Activated gamma-delta T cell treated with anti-CD3 and anti-CD28 coated beads, Interleukin-2, amount 50 U/mL, for 16 hours (primary cell): ENCODE results near the gene CBFA2T2.
"Not testable (repeated sequence)": the region's sequence is repeated elsewhere in the genome, so short reads cannot be mapped to it uniquely, and the experiment has no call there.

Experiments
- DNase-seq: peaks from one replicate; pipeline ENCODE4 v3.0.0-alpha.2; 2020; ENCODE audit warnings: low read depth

CBFA2T2 gene

GRCh38 chr20:33470866-33471265 is 19.0 kb upstream of the CBFA2T2 start:
- no peak for DNase-seq

- no peak for DNase-seq
Measured at GRCh38 chr20:33472868-33473435, 16.9 kb upstream of the CBFA2T2 start.

- no peak for DNase-seq
Measured at GRCh38 chr20:33474097-33474873, 15.6 kb upstream of the CBFA2T2 start.

- DNase-seq: no peak
Measured at GRCh38 chr20:33474963-33475362, 14.9 kb upstream of the CBFA2T2 start.

GRCh38 chr20:33475381-33476152 is 14.3 kb upstream of the CBFA2T2 start:
- DNase-seq: no peak

GRCh38 chr20:33477386-33478234 is 12.3 kb upstream of the CBFA2T2 start:
- DNase-seq: no peak

GRCh38 chr20:33480048-33480447 is 9.8 kb upstream of the CBFA2T2 start:
- DNase-seq: no peak

GRCh38 chr20:33481431-33481941 is 8.4 kb upstream of the CBFA2T2 start:
- no peak for DNase-seq

- no peak for DNase-seq
Measured at GRCh38 chr20:33482581-33482980, 7.3 kb upstream of the CBFA2T2 start.

- not testable (repeated sequence) for DNase-seq
Measured at GRCh38 chr20:33483186-33483585, 6.7 kb upstream of the CBFA2T2 start.

GRCh38 chr20:33488201-33488600 is 1.7 kb upstream of the CBFA2T2 start:
- no peak for DNase-seq

GRCh38 chr20:33488661-33489494 is 1.0 kb upstream of the CBFA2T2 start:
- DNase-seq: not testable (repeated sequence)

GRCh38 chr20:33489495-33490022 is 337 bp upstream of the CBFA2T2 start:
- peak; percentile 97 for DNase-seq

- DNase-seq: no peak
Measured at GRCh38 chr20:33490934-33491656, 1.2 kb downstream of the CBFA2T2 start.

- DNase-seq: no peak
Measured at GRCh38 chr20:33493076-33493766, 3.3 kb downstream of the CBFA2T2 start.

GRCh38 chr20:33496776-33497175 is 6.9 kb downstream of the CBFA2T2 start:
- DNase-seq: not testable (repeated sequence)

- no peak for DNase-seq
Measured at GRCh38 chr20:33499355-33499754, 9.5 kb downstream of the CBFA2T2 start.

GRCh38 chr20:33501000-33501399 is 11.1 kb downstream of the CBFA2T2 start:
- no peak for DNase-seq

GRCh38 chr20:33503564-33503963 is 13.7 kb downstream of the CBFA2T2 start:
- DNase-seq: no peak
